ENCODE measurements around the gene VPS45.
"Not testable (repeated sequence)": the region's sequence is repeated elsewhere in the genome, so short reads cannot be mapped to it uniquely, and the experiment has no call there.

VPS45 gene

GRCh38 chr1:150179867-150180266 lies 112.3 kb downstream of the VPS45 start:
- H4K20me1 ChIP-seq: no peaks in the 10 kb centered on the region
- no peaks in the 10 kb centered on the region for H3K36me3 ChIP-seq
- no peak overlapping the region for H3K4me3 ChIP-seq

GRCh38 chr1:150180474-150180873 lies 112.9 kb downstream of the VPS45 start:
- Histone ChIP-seq H3K27me3 (no peaks in the 10 kb centered on the region), H3K27ac (peak overlapping the region in 4 of 11 experiments; percentile 2 to 48 (median 45); a peak in 5 of 22 replicates), H3K4me3 (no peak overlapping the region), H4K20me1 (no peaks in the 10 kb centered on the region), H3K4me2 (peak overlapping the region in 6 of 11 experiments; percentile 35 to 69 (median 61); a peak in 12 of 22 replicates), H3K9me3 (replicated peaks in 1 of 11) (no peaks in the 10 kb centered on the region), H3K36me3 (no peaks in the 10 kb centered on the region), H3K9ac (no peak overlapping the region; a peak in 1 of 22 replicates), H3K4me1 (peaks cover 7 to 92% (median 45%) of the 10 kb centered on the region in 10 experiments; a peak in 17 of 20 replicates)
- no peak for TF ChIP-seq Cebpa-rat (IDR thresholded peaks at IDR 0.05)

More at GRCh38 chr1:150179867-150180266, 112.3 kb downstream of the VPS45 start:
- Histone ChIP-seq H3K4me1 (peaks cover 7 to 94% (median 45%) of the 10 kb centered on the region in 10 experiments; a peak in 17 of 20 replicates), H3K9ac (no peak overlapping the region), H3K27me3 (no peaks in the 10 kb centered on the region), H3K9me3 (replicated peaks in 1 of 11) (no peaks in the 10 kb centered on the region), H3K4me2 (peak overlapping the region in 5 of 11 experiments; percentile 58 to 69 (median 62); a peak in 10 of 22 replicates), H3K27ac (peak overlapping the region in 3 of 11 experiments; percentile 44 to 48 (median 46); a peak in 6 of 22 replicates)
- no peak for TF ChIP-seq Cebpa-rat (IDR thresholded peaks at IDR 0.05)

GRCh38 chr1:150182247-150182646 lies 114.7 kb downstream of the VPS45 start:
- H3K9me3 ChIP-seq (replicated peaks in 1 of 11): no peaks in the 10 kb centered on the region
- no peak for TF ChIP-seq Cebpa-rat (IDR thresholded peaks at IDR 0.05)
- no peaks in the 10 kb centered on the region for H3K27me3 ChIP-seq
- H3K4me1 ChIP-seq: peaks cover 7 to 90% (median 50%) of the 10 kb centered on the region in 10 experiments; a peak in 18 of 20 replicates
- H3K4me3 ChIP-seq: no peak overlapping the region
- no peak overlapping the region for H3K27ac ChIP-seq
- H4K20me1 ChIP-seq: no peaks in the 10 kb centered on the region
- H3K36me3 ChIP-seq: no peaks in the 10 kb centered on the region
- no peak overlapping the region for H3K9ac ChIP-seq
- peak overlapping the region in 3 of 11 experiments; percentile 58 to 66 (median 62); a peak in 3 of 22 replicates for H3K4me2 ChIP-seq

GRCh38 chr1:150183061-150183460 lies 115.5 kb downstream of the VPS45 start:
- Histone ChIP-seq H3K4me1 (peaks cover 15 to 90% (median 55%) of the 10 kb centered on the region in 10 experiments), H3K4me3 (no peak overlapping the region), H4K20me1 (no peaks in the 10 kb centered on the region), H3K36me3 (no peaks in the 10 kb centered on the region), H3K27ac (peak overlapping the region in 1 of 11 experiments; percentile 2; a peak in 2 of 22 replicates), H3K4me2 (peak overlapping the region in 4 of 11 experiments; percentile 20 to 62 (median 56); a peak in 6 of 22 replicates), H3K9me3 (replicated peaks in 1 of 11) (no peaks in the 10 kb centered on the region), H3K27me3 (no peaks in the 10 kb centered on the region), H3K9ac (no peak overlapping the region)
- TF ChIP-seq Cebpa-rat (IDR thresholded peaks at IDR 0.05): no peak

- TF ChIP-seq Cebpa-rat (IDR thresholded peaks at IDR 0.05): no peak
- H3K4me2 ChIP-seq: peak overlapping the region in 3 of 11 experiments; percentile 73 to 88 (median 74); a peak in 4 of 22 replicates
- H3K9me3 ChIP-seq (replicated peaks in 1 of 11): no peaks in the 10 kb centered on the region
- H4K20me1 ChIP-seq: no peaks in the 10 kb centered on the region
- H3K4me1 ChIP-seq: peaks cover 17 to 69% (median 39%) of the 10 kb centered on the region in 10 experiments
- H3K27me3 ChIP-seq: no peaks in the 10 kb centered on the region
- peak overlapping the region in 5 of 11 experiments; percentile 79 to 87 (median 85); a peak in 5 of 22 replicates for H3K27ac ChIP-seq
- H3K36me3 ChIP-seq: no peaks in the 10 kb centered on the region
- no peak overlapping the region for H3K9ac ChIP-seq
- no peak overlapping the region for H3K4me3 ChIP-seq
Measured at GRCh38 chr1:150185481-150185880, 117.9 kb downstream of the VPS45 start.

- not testable (repeated sequence) for H3K9me3 ChIP-seq (replicated peaks in 1 of 11); H3K36me3 ChIP-seq; H4K20me1 ChIP-seq; H3K27me3 ChIP-seq
- peak overlapping the region in 4 of 10 experiments; percentile 28 to 45 (median 36); a peak in 4 of 20 replicates for H3K4me3 ChIP-seq
- peaks cover 11 to 60% (median 30%) of the 10 kb centered on the region in 10 experiments for H3K4me1 ChIP-seq
- peak overlapping the region in 8 of 11 experiments; percentile 31 to 88 (median 62); a peak in 15 of 22 replicates for H3K4me2 ChIP-seq
- H3K9ac ChIP-seq: peak overlapping the region in 7 of 11 experiments; percentile 54 to 80 (median 71); a peak in 14 of 22 replicates
- peak overlapping the region in 9 of 11 experiments; percentile 56 to 89 (median 81); a peak in 18 of 22 replicates for H3K27ac ChIP-seq
Measured at GRCh38 chr1:150186438-150186788, 118.8 kb downstream of the VPS45 start.

- peak in 5 of 11 experiments; percentile 13 to 59 (median 42); a peak in 4 of 22 replicates for TF ChIP-seq Cebpa-rat (IDR thresholded peaks at IDR 0.05)
- H3K4me2 ChIP-seq: peak overlapping the region; percentile 41 to 88 (median 65)
- peaks cover 10 to 54% (median 25%) of the 10 kb centered on the region in 10 experiments for H3K4me1 ChIP-seq
- H3K4me3 ChIP-seq: peak overlapping the region in 4 of 10 experiments; percentile 28 to 45 (median 36); a peak in 5 of 20 replicates
- H3K36me3 ChIP-seq: no peaks in the 10 kb centered on the region
- H3K27me3 ChIP-seq: no peaks in the 10 kb centered on the region
- peak overlapping the region in 10 of 11 experiments; percentile 1 to 80 (median 67); a peak in 18 of 22 replicates for H3K9ac ChIP-seq
- peak overlapping the region in 10 of 11 experiments; percentile 27 to 89 (median 80); a peak in 19 of 22 replicates for H3K27ac ChIP-seq
- H4K20me1 ChIP-seq: no peaks in the 10 kb centered on the region
- no peaks in the 10 kb centered on the region for H3K9me3 ChIP-seq (replicated peaks in 1 of 11)
Measured at GRCh38 chr1:150186789-150187559, 119.4 kb downstream of the VPS45 start.

GRCh38 chr1:150187560-150187931 lies 120.0 kb downstream of the VPS45 start:
- no peaks in the 10 kb centered on the region for H4K20me1 ChIP-seq
- peak overlapping the region; percentile 41 to 76 (median 59) for H3K4me2 ChIP-seq
- no peak for TF ChIP-seq Cebpa-rat (IDR thresholded peaks at IDR 0.05)

GRCh38 chr1:150192012-150192411 lies 124.4 kb downstream of the VPS45 start:
- peaks cover 8 to 13% (median 10%) of the 10 kb centered on the region in 10 experiments for H3K4me1 ChIP-seq
- no peak overlapping the region for H3K27ac ChIP-seq
- TF ChIP-seq Cebpa-rat (IDR thresholded peaks at IDR 0.05): no peak
- no peak overlapping the region for H3K9ac ChIP-seq
- no peaks in the 10 kb centered on the region for H3K9me3 ChIP-seq (replicated peaks in 1 of 11)
- H4K20me1 ChIP-seq: no peaks in the 10 kb centered on the region
- H3K4me2 ChIP-seq: no peak overlapping the region
- H3K4me3 ChIP-seq: no peak overlapping the region
- H3K36me3 ChIP-seq: no peaks in the 10 kb centered on the region
- no peaks in the 10 kb centered on the region for H3K27me3 ChIP-seq

More at GRCh38 chr1:150187560-150187931, 120.0 kb downstream of the VPS45 start:
- Histone ChIP-seq H3K4me3 (no peak overlapping the region), H3K27ac (peak overlapping the region in 6 of 11 experiments; percentile 79 to 89 (median 86); a peak in 11 of 22 replicates), H3K36me3 (no peaks in the 10 kb centered on the region), H3K4me1 (peaks cover 10 to 48% (median 25%) of the 10 kb centered on the region in 10 experiments), H3K9ac (peak overlapping the region in 9 of 11 experiments; percentile 1 to 80 (median 38); a peak in 10 of 22 replicates), H3K27me3 (no peaks in the 10 kb centered on the region), H3K9me3 (replicated peaks in 1 of 11) (no peaks in the 10 kb centered on the region)
